HG03457 (cell line): ENCODE data around the gene DCLK2.
"Not testable (repeated sequence)": the region's sequence is repeated elsewhere in the genome, so short reads cannot be mapped to it uniquely, and the experiment has no call there.

Source experiments
- ATAC-seq: cut with Tn5 transposase; IDR thresholded peaks from one replicate; pipeline ENCODE4 v1.9.1; 2021; ENCODE audit warnings: moderate number of reproducible peaks; ENCODE audit not compliant: unreplicated experiment

Gene DCLK2

GRCh38 chr4:150145090-150145945 lies 67.1 kb downstream of the DCLK2 start:
- no peak for ATAC-seq

- ATAC-seq = no peak
Observed at GRCh38 chr4:150145946-150146340, 67.7 kb downstream of the DCLK2 start.

GRCh38 chr4:150149381-150149780 lies 71.1 kb downstream of the DCLK2 start:
- no peak for ATAC-seq

GRCh38 chr4:150150629-150151062 lies 72.4 kb downstream of the DCLK2 start:
- ATAC-seq = no peak

- ATAC-seq = no peak
Observed at GRCh38 chr4:150152766-150153165, 74.5 kb downstream of the DCLK2 start.

GRCh38 chr4:150155391-150155790 lies 77.1 kb downstream of the DCLK2 start:
- ATAC-seq = no peak

- ATAC-seq = no peak
Observed at GRCh38 chr4:150156543-150156942, 78.3 kb downstream of the DCLK2 start.

GRCh38 chr4:150158041-150158440 lies 79.8 kb downstream of the DCLK2 start:
- no peak for ATAC-seq

- no peak for ATAC-seq
Observed at GRCh38 chr4:150160473-150160872, 82.2 kb downstream of the DCLK2 start.

GRCh38 chr4:150161109-150161508 lies 82.9 kb downstream of the DCLK2 start:
- ATAC-seq = no peak

GRCh38 chr4:150162020-150162419 lies 83.8 kb downstream of the DCLK2 start:
- not testable (repeated sequence) for ATAC-seq

- ATAC-seq = no peak
Observed at GRCh38 chr4:150164055-150164454, 85.8 kb downstream of the DCLK2 start.

- ATAC-seq = no peak
Observed at GRCh38 chr4:150164956-150165629, 86.8 kb downstream of the DCLK2 start.

- no peak for ATAC-seq
Observed at GRCh38 chr4:150167054-150167453, 88.8 kb downstream of the DCLK2 start.

GRCh38 chr4:150173432-150173861 lies 95.2 kb downstream of the DCLK2 start:
- ATAC-seq = no peak

- ATAC-seq = no peak
Observed at GRCh38 chr4:150173982-150174398, 95.7 kb downstream of the DCLK2 start.

GRCh38 chr4:150176547-150176946 lies 98.3 kb downstream of the DCLK2 start:
- no peak for ATAC-seq

GRCh38 chr4:150178161-150178560 lies 99.9 kb downstream of the DCLK2 start:
- no peak for ATAC-seq

- no peak for ATAC-seq
Observed at GRCh38 chr4:150181536-150181935, 103.3 kb downstream of the DCLK2 start.

- ATAC-seq = no peak
Observed at GRCh38 chr4:150182794-150183193, 104.5 kb downstream of the DCLK2 start.

GRCh38 chr4:150185033-150185432 lies 106.8 kb downstream of the DCLK2 start:
- not testable (repeated sequence) for ATAC-seq

GRCh38 chr4:150192986-150193385 lies 114.7 kb downstream of the DCLK2 start:
- no peak for ATAC-seq
